HT-29 (cell line): Measurements from ENCODE around the gene MS4A6A. TPM values are rescaled to one million over a fixed set of nuclear protein-coding genes. Genes with fewer than 3 reads are reported as not detected.
A peak's percentile ranks its signal among the peaks of the same experiment; 100 is the strongest.
"Not testable (repeated sequence)": the region's sequence is repeated elsewhere in the genome, so short reads cannot be mapped to it uniquely, and the experiment has no call there.

Source experiments
- DNase-seq: peaks from one replicate; pipeline ENCODE4 v3.0.0-alpha.2; 2015; ENCODE audit warnings: low spot score
- total RNA-seq: library from RNA; depleted of rRNA; stranded (reverse); fragments of >200 nt; shearing (Covaris generic); gene quantifications from 2 replicates; pipeline ENCODE4 v1.2.3, GENCODE V29; 2014; rRNA removed

The MS4A6A gene, protein sequence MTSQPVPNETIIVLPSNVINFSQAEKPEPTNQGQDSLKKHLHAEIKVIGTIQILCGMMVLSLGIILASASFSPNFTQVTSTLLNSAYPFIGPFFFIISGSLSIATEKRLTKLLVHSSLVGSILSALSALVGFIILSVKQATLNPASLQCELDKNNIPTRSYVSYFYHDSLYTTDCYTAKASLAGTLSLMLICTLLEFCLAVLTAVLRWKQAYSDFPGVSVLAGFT
- total RNA-seq, result not detected in 2 replicates

DNA sequence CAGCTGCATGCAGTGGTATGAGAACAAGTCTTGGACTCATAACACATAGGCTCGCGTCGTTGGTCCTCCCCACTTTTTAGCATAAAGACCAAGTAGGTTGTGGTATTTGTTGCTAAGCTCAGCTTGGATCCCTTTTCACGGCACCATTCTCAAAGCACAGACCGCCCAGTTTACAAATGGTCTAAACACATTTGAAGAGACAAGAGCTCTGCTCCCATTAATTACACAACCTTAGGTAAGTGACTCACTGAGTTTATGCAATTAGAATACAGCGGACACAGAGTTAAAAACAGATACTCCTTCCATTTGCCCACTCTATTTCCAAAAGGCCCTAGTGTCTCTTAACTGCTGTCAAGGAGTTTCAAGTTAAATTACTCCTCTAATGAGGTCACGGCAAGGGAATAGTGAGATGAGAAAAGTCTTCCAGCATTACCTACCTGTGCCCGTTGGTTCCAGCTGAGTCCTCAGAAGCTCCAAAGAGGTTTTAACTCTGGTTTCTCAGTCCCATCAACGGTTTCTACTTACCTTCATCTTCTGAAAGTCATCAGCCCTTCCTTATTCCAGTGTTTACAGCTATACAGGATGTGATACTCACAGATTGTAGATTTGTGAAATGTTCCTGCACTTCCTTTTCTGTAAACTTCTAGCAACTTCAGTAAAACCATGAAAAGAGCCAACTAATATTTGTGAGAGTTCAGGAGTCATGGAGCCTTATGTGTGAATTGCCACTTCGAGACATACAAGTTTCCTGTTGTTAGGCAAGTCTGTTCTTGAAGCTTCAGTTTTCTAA is at the start of gene MS4A6A:
Gene MS4A6A, minus strand, starts transcription at position 543 of the 790 bp plus-strand sequence. CDS start 1,356 bp downstream, outside the sequence.
- no peak for DNase-seq

DNA sequence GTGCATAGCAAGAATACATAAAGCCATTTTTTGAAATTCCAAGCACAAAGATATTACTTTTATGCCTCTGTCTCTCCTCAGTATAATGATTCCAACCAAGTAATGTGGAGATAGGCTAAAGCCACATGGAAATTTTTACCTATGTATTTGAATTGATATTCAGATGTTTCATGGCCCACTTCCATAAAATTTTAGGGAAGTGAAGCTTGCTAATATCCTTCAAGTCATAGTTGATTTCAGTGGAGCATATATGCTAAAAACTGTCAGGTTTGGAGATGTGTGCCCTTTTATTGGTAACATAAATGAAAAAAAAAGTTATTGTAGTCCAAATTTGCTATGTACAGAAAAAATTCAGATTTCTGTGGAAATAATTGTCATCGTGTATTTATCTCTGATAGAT is 47.8 kb upstream of the MS4A6A start:
- no peak for DNase-seq

DNA sequence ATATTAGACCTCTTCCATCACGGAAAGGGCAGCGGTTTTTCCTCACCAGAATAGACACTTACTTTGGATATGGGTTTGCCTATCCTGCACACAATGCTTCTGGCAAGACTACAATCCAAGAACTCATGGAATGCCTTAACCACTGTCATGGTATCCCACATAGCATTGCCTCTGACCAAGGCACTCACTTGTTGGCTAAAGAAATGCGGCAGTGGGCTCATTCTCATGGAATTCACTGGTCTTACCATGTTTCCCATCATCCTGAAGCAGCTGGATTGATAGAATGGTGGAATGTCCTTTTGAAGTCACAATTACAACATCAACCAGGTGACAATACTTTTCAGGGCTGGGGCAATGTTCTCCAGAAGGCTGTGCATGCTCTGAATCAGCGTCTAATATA is 39.3 kb upstream of the MS4A6A start:
- no peak for DNase-seq

DNA sequence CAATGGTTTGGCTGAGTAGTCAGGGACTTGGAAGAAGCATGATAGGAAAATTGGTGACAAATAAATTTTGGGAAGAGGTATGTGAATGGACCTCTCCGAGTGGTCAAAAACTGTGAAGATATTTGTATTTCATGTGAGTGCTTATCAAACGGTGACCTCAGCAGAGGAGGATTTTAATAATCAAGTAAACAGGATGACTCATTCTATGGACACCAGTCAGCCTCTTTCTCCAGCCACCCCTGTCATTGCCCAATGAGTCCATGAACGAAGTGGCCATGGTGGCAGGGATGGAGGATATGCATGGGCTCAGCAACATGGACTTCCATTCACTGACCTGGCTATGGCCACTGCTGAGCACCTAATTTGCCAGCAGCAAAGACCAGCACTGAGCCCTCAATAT is 38.8 kb upstream of the MS4A6A start:
- DNase-seq, result no peak

DNA sequence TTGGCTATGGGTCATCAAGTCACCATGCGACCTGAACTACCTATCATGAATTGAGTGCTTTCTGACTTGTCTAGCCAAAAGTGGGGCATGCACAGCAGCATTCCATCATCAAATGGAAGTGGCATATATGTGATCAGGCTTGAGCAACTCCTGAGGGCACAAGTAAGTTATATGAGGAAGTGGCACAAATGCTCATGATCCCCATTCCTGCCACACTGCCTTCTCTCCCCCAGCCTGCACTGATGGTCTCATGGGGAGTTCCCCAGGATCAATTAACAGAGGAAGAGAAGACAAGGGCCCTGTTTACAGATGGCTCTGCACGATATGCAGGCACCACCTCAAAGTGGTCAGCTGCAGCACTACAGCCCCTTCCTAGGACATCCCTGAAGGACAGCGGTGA is 38.3 kb upstream of the MS4A6A start:
- no peak for DNase-seq

DNA sequence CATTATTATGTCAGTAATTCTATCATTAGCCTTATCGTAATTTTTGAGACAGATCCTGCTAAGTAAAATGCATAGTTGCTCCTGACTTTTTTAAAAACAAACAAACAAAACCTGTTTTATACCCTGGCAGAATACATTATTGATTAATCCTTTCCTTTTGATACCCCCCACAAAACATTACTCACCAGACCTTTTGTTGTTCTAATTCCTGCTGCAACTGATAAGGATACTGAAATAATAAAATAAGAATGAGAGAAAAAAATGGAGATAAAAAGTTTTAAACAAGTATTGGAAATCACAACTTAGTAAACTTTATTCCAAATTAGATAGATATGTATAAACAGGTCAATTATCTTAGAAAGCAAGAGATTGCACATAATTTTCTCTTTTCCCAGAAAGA is 31.5 kb upstream of the MS4A6A start:
- no peak for DNase-seq

DNA sequence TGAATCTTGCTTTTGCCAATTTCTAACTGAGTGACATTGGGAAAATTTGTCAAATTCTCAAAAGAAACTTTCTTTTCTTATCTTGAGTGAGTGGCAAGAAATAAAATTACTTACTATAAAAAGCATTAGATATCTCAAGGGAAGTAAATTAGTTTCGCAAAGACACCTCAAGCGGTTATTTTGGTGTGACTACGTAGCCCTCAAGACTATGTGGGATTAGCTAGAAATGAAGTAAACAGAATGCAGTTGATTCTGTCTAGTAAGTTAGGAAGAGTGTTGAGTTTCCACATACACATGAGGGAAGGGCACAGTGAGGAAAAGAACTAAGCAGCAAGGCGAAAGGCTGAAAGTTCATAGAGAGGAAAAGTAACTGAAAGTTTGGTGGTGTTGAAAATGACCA is 28.3 kb upstream of the MS4A6A start:
- DNase-seq, result no peak

DNA sequence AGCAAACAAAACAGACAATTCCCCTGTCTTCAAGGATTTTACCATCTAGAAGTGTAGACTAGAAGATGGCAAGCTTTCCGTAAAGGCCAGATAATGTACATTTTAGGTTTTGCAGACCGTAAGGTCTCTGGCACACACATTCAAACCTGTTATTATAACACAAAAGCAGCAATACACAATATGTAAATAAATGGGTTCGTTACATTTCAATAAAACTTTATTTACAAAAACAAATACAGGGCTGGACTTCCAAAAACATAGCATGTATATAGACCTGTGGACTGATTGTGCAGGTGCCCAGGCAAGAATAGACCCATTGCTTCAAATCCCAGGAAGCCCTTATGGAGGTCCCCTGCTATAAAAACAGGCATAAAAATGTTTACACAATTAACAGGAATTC is 27.1 kb upstream of the MS4A6A start:
- DNase-seq, result no peak

DNA sequence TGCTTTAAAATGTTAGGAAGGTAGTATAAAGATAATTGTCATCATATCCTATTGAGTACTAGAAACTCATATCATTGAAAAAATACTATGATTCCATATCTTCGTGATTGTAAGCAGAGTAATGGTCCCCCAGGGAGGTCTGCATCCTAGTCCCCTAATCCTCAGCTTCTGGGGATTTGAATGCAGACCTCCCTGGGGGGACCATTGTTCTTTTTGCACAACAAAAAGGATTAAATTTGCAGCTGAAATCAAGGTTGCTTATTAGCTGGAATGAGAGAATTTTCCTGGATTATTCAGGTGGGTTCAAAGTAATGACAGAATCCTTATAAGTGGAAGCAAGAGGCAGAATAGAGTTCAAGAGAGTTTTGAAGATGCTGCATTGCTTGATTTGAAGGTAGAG is 26.1 kb upstream of the MS4A6A start:
- no peak for DNase-seq

DNA sequence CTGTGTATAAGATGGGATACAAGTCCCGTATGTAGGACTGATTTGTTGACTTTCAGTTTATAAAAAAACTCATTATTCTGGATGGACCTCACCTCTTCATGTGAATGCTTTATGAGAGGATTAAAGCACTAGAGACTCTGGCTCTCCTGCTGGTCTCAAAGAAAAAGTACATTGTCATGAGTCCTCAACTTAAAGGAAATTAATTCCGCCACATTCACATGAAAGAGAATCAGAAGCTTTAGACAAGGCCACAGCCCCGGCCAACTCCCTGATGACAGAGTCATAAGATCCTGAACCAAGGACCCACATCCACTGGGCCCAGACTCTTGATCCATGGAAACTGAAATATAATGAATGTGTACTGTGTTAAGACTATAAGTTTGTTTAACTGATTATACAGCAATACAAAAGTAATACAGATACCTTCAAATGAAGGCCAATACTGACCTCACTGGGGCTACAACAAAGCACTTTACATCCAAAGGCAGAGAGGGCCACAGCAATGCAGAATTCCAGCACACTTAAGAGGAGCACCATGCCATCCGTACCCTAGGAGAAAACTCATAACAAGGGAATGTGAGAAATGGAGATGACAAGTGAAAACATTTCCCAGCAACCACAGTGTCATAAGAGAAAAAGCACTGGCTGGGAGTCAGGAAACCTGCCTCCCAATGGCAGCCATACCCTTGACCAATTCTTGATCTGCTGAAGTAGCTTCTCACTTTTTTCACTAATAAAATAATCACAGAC is 25.4 kb upstream of the MS4A6A start:
- no peak for DNase-seq

DNA sequence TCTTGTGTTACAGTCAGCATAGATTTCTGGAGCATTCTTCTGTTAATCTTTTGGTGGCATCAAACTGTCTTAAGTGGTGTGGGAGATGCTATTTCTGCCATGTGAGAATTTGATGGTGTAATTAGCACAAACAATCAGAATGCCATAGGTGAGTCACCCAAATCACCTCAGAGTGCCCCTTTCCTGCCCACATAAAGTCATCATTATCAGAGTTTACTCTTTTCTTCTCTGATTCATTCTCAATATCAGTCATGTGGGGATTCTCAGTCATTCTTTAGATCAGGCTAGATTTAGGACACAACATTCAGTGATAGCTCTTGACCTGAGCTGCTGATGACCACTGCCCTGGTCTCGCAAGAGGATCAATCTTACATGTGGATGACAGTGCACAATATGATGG is 23.7 kb upstream of the MS4A6A start:
- no peak for DNase-seq

DNA sequence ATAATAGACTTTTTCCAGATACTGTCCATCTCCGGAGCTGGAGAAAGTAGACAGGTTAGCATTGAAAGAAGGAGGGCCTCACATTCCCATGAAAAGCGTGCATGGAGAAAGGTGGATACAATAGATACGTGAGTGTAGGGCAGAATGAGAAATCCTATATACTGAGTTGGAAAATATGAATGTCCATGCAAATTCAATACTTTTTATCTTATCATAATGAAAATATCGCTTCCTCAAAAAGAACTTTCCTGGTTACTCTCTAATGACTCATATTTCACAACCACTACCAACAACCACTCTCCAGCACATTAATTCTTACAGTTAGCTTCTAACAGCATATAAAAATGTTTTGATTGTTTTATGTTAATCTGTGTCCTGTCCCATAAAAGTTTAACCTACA is 22.0 kb upstream of the MS4A6A start:
- no peak for DNase-seq

DNA sequence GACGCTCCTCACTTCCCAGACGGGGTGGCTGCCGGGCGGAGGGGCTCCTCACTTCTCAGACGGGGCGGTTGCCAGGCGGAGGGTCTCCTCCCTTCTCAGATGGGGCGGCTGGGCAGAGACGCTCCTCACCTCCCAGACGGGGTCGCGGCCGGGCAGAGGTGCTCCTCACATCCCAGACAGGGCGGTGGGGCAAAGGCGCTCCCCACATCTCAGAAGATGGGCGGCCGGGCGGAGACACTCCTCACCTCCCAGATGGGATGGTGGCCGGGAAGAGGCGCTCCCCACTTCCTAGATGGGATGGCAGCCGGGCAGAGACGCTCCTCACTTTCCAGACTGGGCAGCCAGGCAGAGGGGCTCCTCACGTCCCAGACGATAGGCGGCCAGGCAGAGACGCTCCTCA is 18.5 kb upstream of the MS4A6A start:
- not testable (repeated sequence) for DNase-seq

DNA sequence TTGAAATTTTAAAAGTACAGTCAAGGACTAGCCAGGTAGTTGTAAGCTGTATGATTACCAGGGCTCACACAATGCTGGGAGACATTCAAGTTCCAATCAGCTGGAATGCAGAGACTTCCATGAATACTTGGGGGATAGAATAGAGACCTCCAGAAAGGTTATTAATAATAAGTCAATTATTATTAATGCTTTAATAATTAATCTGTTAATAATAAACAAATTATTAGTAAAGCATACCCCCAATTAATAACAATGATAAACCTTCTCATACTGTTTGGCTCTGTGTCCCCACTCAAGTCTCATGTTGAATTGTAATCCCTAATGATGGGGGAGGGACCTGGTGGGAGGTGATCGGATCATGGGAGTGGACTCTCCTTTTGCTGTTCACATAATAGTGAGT is 14.6 kb upstream of the MS4A6A start:
- no peak for DNase-seq

DNA sequence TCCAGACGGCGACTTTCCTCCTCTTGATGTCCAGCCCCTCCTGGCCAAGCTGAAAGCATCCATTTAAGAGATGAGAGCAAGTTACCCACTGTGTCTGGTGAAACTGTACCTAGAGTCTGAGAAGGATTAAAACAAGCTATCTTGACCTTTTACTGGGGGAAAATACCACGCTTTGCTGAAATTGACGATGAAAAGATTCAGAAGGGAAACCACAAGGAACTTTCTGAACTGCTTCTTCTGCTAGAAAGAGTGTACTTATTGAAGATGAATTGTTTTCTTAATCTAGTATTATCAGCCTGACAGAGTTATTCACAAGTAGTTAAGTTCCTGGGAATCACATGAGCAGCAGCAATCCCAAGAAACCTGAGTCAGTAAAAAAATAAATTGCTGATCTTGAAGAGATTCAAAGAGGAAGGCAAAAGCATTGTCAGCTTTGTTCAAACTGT is 13.1 kb upstream of the MS4A6A start:
- no peak for DNase-seq

DNA sequence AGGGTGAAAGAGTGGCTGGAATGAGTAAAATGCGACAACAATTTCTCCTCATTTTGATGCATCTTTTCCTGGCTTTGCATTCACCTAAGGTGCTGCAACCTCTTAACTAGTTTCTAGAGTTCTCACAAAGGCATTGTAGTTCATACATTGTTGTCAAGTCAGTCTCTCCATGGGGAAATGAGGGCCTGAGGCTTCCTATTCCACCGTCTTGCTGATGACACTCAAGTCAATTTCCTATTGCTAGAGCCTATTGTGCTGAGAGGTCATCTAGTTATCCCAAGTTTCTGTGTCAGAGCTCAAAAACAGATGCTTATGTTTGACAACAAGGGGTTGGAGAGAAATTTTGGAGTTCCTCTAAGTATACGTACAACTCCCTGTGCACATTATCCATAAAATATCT is 11.6 kb upstream of the MS4A6A start:
- no peak for DNase-seq

DNA sequence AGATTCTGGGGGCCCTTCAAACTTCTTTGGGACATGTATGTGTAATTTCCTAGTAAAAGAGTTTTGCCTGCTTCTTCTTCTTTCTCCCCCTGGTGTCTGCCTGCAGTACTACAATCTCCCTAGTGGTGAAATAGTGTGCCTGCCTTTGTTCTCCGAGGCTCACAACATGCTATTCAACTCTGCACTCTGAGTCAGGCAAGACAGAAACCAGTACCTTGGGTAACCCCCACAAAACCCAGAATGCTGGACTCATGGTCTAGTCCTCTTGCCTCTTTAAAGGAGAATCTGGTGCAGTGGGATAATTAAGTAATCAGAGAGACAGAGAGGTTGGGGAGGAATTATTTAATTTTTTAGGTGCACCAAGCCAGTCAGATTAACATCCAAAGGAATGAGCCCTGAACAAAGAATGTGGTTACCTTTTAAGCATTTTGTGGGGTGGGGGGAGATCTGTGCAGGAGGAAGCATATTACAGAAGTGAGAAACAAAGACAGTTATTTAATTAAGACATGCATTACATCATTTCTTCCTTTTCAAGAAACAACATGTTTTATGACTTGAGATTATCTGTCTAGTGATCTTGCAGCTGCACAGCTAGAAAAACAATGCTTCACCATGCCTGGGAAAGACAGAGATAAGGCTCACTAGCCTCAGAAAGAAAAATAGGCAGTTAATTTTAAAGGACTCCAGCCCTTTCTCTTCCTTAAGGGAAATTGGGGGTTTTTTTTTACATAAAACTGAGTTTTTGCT is 11.0 kb upstream of the MS4A6A start:
- peak; percentile 84 for DNase-seq

DNA sequence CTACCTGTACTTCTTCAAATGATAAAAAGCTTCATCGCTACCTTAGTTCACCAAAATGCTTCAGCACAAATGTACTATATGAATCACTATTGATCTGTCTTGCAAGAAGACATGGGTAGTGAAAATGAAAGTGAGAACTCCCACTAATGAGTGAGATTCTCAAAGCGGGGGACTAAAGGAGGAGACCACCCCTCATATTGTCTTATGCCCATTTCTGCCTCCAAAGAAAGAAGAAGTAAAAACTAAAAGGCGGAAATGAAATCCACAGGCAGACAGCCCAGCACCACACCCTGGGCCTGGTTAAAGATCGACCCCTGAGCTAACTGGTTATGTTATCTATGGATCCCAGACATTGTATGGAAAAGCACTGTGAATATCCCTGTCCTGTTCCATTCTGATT is 9.7 kb upstream of the MS4A6A start:
- not testable (repeated sequence) for DNase-seq

DNA sequence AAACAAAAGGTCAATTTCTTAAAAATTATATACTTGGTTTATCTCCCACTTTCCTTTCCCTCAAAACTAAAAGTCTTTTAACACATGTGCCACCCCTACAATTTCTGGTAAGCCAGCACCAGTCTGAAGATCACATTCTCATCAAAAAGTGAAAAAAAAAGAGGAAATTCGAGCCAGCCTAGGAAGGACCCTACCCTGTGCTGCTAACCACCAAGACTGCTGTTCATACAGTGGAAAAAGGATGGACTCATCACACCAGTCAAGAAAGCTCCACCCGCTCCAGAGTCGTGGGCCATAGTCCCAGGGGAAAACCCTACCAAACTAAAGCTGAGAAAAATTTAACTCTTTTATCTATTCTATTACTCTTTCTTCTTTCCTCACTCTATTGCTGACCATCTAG is 5.6 kb upstream of the MS4A6A start:
- DNase-seq, result not testable (repeated sequence)

DNA sequence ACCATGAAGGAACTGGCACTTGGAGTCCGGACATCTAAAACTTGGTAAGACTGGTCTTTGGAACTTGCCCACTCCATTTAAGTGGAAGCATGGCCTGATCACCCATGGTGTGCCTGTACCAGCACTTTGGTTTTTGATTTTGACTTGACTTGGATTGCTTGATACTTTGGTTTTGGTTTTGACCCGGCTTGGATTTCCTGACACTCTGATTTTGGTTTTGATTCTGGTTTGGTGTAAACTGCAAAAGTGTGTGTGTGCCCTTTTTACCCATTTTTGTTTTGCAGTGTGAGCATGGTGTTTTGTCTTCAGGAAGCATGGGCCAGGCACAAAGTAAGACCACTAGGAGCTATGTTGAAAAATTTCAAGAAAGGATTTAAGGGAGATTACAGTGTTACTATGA is 3.2 kb upstream of the MS4A6A start:
- DNase-seq, result not testable (repeated sequence)

DNA sequence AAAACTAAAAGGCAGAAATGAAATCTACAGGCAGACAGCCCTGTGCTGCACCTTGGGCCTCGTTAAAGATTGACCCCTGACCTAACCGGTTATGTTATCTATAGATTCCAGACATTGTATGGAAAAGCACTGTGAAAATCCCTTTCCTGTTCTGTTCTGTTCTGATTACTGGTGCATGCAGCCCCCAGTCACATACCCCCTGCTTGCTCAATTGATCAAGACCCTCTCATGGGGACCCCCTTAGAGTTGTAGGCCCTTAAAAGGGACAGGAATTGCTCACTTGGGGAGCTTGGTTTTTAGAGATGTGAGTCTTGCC is 2.6 kb upstream of the MS4A6A start:
- DNase-seq, result not testable (repeated sequence)
